HEK293 (cell line): ENCODE data around the gene KIAA0319L.

Experiments used
- YY1 ChIP-seq: fragments of 450-650 bp; formaldehyde crosslinking; IDR thresholded peaks from 2 replicates; pipeline ENCODE4 v1.5.1; 2018; ENCODE audit warnings: missing biosample characterization, missing genetic modification characterization
- ZNF121 ChIP-seq: fragments of 450-650 bp; formaldehyde crosslinking; IDR thresholded peaks from 2 replicates; pipeline ENCODE4 v1.5.1; 2016; ENCODE audit warnings: missing biosample characterization, missing genetic modification characterization
- TF ChIP-seq, protein P1 (sequence below): fragments of 450-650 bp; formaldehyde crosslinking; IDR thresholded peaks from 2 replicates; pipeline ENCODE4 v1.5.1; 2016; ENCODE audit warnings: missing biosample characterization, missing genetic modification characterization

DNA sequence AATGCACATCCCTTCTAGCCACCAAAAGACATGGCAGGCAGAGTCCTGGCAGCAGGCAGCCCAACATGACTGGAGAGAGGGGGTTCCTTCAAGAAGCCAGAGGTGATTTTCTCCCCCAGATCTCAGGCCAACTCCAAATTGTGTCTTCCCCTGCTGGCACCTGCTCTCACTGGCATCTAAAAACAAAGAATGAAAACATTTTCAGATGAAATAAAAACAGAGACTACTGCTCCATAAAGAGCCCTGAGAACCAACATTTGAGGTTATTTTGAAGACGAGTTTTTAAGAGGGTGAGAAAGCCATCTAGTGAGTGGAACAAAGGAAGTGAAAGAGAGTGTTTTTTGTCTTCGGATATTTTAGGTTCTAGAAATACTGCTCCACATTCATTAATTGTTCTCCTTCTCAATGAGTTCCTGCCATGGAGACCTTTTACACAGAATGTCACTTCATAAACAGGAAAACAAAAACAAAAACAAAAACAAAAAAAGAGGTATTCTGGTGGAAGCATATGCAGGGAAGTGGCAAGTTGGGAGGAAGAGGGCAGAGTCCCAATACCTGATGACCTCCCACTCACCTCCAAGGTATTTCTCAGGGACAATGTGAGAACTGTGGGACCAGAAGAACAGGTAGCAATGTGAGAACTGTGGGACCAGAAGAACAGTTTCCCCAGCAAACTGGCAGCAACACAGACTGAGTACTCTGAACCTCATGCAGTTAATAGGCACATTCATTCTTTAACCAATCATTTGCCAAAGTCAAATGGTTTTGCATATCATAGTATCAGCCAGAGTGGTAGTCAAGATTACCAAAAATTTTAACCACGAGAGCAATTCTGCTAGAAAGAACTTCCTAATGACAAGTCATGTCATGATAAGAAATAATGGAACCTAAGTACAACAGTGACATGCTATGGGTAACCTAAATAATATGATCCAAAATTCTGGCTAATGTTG, 50.0 kb downstream of the KIAA0319L start:
- TF ChIP-seq ZNF121 (tag by site-specific recombination) = no peak
- TF ChIP-seq, protein P1, sequence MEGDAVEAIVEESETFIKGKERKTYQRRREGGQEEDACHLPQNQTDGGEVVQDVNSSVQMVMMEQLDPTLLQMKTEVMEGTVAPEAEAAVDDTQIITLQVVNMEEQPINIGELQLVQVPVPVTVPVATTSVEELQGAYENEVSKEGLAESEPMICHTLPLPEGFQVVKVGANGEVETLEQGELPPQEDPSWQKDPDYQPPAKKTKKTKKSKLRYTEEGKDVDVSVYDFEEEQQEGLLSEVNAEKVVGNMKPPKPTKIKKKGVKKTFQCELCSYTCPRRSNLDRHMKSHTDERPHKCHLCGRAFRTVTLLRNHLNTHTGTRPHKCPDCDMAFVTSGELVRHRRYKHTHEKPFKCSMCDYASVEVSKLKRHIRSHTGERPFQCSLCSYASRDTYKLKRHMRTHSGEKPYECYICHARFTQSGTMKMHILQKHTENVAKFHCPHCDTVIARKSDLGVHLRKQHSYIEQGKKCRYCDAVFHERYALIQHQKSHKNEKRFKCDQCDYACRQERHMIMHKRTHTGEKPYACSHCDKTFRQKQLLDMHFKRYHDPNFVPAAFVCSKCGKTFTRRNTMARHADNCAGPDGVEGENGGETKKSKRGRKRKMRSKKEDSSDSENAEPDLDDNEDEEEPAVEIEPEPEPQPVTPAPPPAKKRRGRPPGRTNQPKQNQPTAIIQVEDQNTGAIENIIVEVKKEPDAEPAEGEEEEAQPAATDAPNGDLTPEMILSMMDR (tag by site-specific recombination) = no peak
- no peak for TF ChIP-seq YY1 (tag by site-specific recombination)
